Karpas-422 (cell line): Measurements from ENCODE around the gene PNMA3. TPM values are rescaled to one million over a fixed set of nuclear protein-coding genes. Genes with fewer than 3 reads are reported as not detected.
"Not testable (repeated sequence)": the region's sequence is repeated elsewhere in the genome, so short reads cannot be mapped to it uniquely, and the experiment has no call there.

Source experiments
- DNase-seq: peaks from one replicate; pipeline ENCODE4 v3.0.0-alpha.2; 2015
- H2AFZ ChIP-seq: fragments of 200-600 bp; sonication (generic); 2 replicates; pipeline ENCODE4 v1.6.1; 2014; ENCODE audit warnings: antibody characterized with exemption, low read length, mixed read lengths
- H3K27ac ChIP-seq: fragments of 200-600 bp; sonication (generic); 2 replicates; pipeline ENCODE4 v1.5.1; 2014; ENCODE audit warnings: mild to moderate bottlenecking, low read length, moderate library complexity
- H3K27me3 ChIP-seq: fragments of 200-600 bp; sonication (generic); 2 replicates; pipeline ENCODE4 v1.6.1; 2014; ENCODE audit warnings: low read length, mixed read lengths
- H3K36me3 ChIP-seq: fragments of 200-600 bp; sonication (generic); 2 replicates; pipeline ENCODE4 v1.6.1; 2014; ENCODE audit warnings: low read length, mixed read lengths; ENCODE audit not compliant: insufficient read depth
- H3K4me1 ChIP-seq: fragments of 200-600 bp; sonication (generic); 2 replicates; pipeline ENCODE4 v1.6.1; 2014; ENCODE audit warnings: mild to moderate bottlenecking, low read length, mixed read lengths
- H3K4me2 ChIP-seq: fragments of 200-600 bp; sonication (generic); 2 replicates; pipeline ENCODE4 v1.6.1; 2014; ENCODE audit warnings: low read length, low read depth, mild to moderate bottlenecking; ENCODE audit not compliant: poor library complexity, severe bottlenecking
- H3K4me3 ChIP-seq: fragments of 200-600 bp; sonication (generic); 2 replicates; pipeline ENCODE4 v1.5.1; 2014; ENCODE audit warnings: mild to moderate bottlenecking, antibody characterized with exemption, low read length, mixed read lengths
- H3K79me2 ChIP-seq: fragments of 200-600 bp; sonication (generic); 2 replicates; pipeline ENCODE4 v1.6.1; 2014; ENCODE audit warnings: mild to moderate bottlenecking, low read length, mixed read lengths
- H3K9ac ChIP-seq: fragments of 200-600 bp; sonication (generic); 2 replicates; pipeline ENCODE4 v1.6.0; 2014; ENCODE audit warnings: low read length
- H3K9me2 ChIP-seq: fragments of 200-600 bp; sonication (generic), shearing (Covaris generic); replicated peaks from 2 replicates; pipeline ENCODE4 v1.6.0; 2014; ENCODE audit warnings: mild to moderate bottlenecking, low read length, moderate library complexity; ENCODE audit not compliant: insufficient read depth
- H3K9me3 ChIP-seq: fragments of 300-700, 200-600 bp; sonication (generic); 2 replicates; pipeline ENCODE4 v1.6.1; 2014; ENCODE audit warnings: low read length, mixed read lengths
- H4K20me1 ChIP-seq: fragments of 200-600 bp; sonication (generic); 2 replicates; pipeline ENCODE4 v1.6.1; 2014; ENCODE audit warnings: mild to moderate bottlenecking, antibody characterized with exemption, low read length, low read depth; ENCODE audit not compliant: insufficient read depth
- total RNA-seq: library from RNA; depleted of rRNA; stranded (reverse); fragments of >200 nt; shearing (Covaris generic); gene quantifications from 2 replicates; pipeline ENCODE4 v1.2.3, GENCODE V29; 2014; ENCODE audit warnings: low replicate concordance

PNMA3 gene
- total RNA-seq, 1 experiment from 2014 or later = not detected

GRCh38 chrX:153064061-153064460, 7.8 kb downstream of the PNMA3 start:
- H3K4me2 ChIP-seq = no peak overlapping the region
- no peaks in the 10 kb centered on the region for H3K79me2 ChIP-seq
- no peaks in the 10 kb centered on the region for H3K27me3 ChIP-seq
- H3K4me3 ChIP-seq = no peak overlapping the region
- H3K4me1 ChIP-seq = no peaks in the 10 kb centered on the region
- H3K9me2 ChIP-seq = no peaks in the 10 kb centered on the region
- H3K9me3 ChIP-seq = no peaks in the 10 kb centered on the region
- H3K27ac ChIP-seq = no peak overlapping the region
- H3K36me3 ChIP-seq = no peaks in the 10 kb centered on the region
- no peak overlapping the region for H3K9ac ChIP-seq
- H4K20me1 ChIP-seq = no peaks in the 10 kb centered on the region
- DNase-seq = no peak
- H2AFZ ChIP-seq = no peak overlapping the region

DNA sequence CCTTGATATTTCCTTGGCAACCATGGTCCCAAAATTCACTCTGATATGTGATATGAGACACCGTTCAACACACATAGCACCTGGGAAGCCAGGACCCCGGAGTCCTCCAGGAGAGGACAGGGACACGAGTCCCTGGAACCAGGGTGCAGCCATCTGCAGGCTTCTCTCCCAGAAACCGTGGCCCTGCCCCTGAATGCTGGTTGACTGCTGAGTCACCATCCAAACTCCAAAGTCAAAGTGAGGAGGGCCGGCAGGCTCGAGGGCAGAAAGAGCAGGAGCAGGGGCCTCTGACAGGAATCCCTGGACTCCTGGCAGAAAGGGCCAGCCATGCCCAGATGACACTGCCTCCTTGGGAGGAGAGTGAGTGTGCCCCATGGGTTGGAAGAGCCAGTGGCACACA, 9.1 kb downstream of the PNMA3 start:
- DNase-seq = no peak
- H4K20me1 ChIP-seq = no peaks in the 10 kb centered on the region
- H3K36me3 ChIP-seq = no peaks in the 10 kb centered on the region
- H3K79me2 ChIP-seq = no peaks in the 10 kb centered on the region
- no peak overlapping the region for H3K27ac ChIP-seq
- H3K9me3 ChIP-seq = no peaks in the 10 kb centered on the region
- no peaks in the 10 kb centered on the region for H3K4me1 ChIP-seq
- H3K9me2 ChIP-seq = no peaks in the 10 kb centered on the region
- H2AFZ ChIP-seq = no peak overlapping the region
- no peak overlapping the region for H3K9ac ChIP-seq
- no peak overlapping the region for H3K4me2 ChIP-seq
- H3K4me3 ChIP-seq = no peak overlapping the region
- H3K27me3 ChIP-seq = no peaks in the 10 kb centered on the region

GRCh38 chrX:153066402-153066801, 10.1 kb downstream of the PNMA3 start:
- H3K4me3 ChIP-seq, H3K27me3 ChIP-seq, H4K20me1 ChIP-seq: not testable (repeated sequence)

DNA sequence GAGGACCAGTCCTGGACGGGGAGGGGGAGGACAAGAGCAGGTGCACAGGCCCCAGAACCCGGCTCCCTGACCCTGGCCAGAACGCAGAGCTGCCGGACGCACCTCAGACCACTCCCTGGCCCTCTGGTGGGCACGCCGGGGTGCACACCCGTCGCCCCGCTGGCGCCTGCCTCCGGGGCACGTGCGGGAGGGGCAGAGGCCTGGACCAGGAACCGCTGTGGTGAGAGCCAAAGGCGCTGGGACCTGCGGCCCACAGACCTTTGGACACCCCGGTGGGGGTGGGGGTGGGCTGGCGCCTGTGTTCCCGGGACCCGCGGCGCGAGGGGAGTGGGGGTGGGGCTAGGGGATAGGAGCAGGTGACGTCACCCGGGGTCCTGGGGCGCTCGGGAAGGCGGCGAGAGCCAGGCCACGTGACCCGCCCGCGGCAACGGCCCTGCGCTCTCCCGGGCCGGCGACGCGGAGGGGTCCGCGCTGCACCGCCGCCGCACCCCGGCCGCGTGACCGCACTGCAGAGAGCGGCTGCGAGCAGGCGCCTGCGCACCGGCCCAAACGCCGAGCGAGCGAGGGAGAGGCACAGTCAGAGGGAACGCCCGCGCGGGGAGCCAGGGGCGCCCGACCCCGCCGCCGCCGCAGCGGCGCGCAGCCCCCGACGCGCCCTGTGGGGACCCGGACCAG, 15.8 kb downstream of the PNMA3 start, which contains the start of gene PNMA6A:
Gene PNMA6A, plus strand, starts transcription at position 546 of the 675 bp plus-strand sequence. CDS start 609 bp downstream, outside the sequence.
- not testable (repeated sequence) for H3K27ac ChIP-seq, H4K20me1 ChIP-seq, DNase-seq, H3K79me2 ChIP-seq, H3K9me3 ChIP-seq, H3K4me2 ChIP-seq, H3K9me2 ChIP-seq, H3K4me1 ChIP-seq, H3K9ac ChIP-seq, H3K27me3 ChIP-seq, H3K4me3 ChIP-seq, H3K36me3 ChIP-seq, H2AFZ ChIP-seq

More at GRCh38 chrX:153066402-153066801, 10.1 kb downstream of the PNMA3 start:
- H3K9me2 ChIP-seq, H3K4me1 ChIP-seq, H3K27ac ChIP-seq, H3K36me3 ChIP-seq, H2AFZ ChIP-seq, H3K4me2 ChIP-seq, DNase-seq, H3K9me3 ChIP-seq, H3K9ac ChIP-seq, H3K79me2 ChIP-seq: not testable (repeated sequence)

- H2AFZ ChIP-seq, H3K79me2 ChIP-seq, H3K9ac ChIP-seq, H3K9me3 ChIP-seq, H3K27ac ChIP-seq, H3K4me1 ChIP-seq, H3K4me2 ChIP-seq, H3K27me3 ChIP-seq, H3K9me2 ChIP-seq, H4K20me1 ChIP-seq, H3K36me3 ChIP-seq, H3K4me3 ChIP-seq, DNase-seq: not testable (repeated sequence)
These were observed 17.1 kb downstream of the PNMA3 start for GRCh38 chrX:153073331-153073730.

DNA sequence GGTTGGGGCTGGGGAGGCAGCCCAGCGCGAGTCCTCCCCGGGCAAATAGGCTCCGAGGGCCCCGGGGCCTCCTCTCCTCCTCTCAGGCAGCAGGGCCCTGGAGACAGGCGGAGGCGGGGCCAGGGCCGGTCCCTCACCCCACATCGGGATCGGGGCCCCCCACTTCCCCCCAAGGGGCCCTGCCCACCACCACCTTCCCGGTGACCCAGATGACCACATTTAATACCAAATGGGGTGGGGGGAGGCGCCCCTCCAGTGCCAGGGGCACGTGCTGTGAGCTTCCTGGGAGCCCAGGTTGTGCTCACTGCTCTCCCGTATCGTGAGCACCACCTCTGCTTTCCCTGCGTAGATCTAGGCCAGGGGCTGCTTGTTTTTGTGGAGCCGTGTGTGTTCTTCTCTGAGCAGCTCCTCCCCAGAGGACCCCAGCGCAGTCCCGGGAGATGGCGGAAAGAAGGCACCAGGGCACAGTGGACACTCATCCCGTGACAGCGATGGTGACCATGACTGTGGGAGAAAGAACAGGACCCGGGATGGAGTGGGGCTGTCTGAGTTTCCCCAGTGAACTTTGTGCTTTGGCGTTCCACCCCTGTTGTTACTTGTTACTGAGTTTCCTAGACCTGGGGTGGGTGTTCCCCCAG, 18.1 kb downstream of the PNMA3 start:
- Histone ChIP-seq H2AFZ (no peak overlapping the region), H3K27ac (no peak overlapping the region), H3K36me3 (no peaks in the 10 kb centered on the region), H3K4me2 (no peak overlapping the region), H3K4me3 (no peak overlapping the region), H4K20me1 (no peaks in the 10 kb centered on the region), H3K9me2 (no peaks in the 10 kb centered on the region), H3K9me3 (no peaks in the 10 kb centered on the region), H3K9ac (no peak overlapping the region), H3K79me2 (no peaks in the 10 kb centered on the region), H3K27me3 (no peaks in the 10 kb centered on the region), H3K4me1 (no peaks in the 10 kb centered on the region)
- no peak for DNase-seq

GRCh38 chrX:153074935-153075334, 18.7 kb downstream of the PNMA3 start:
- H3K27ac ChIP-seq = no peak overlapping the region
- DNase-seq = no peak

GRCh38 chrX:153075366-153075765, 19.1 kb downstream of the PNMA3 start:
- H3K9ac ChIP-seq = no peak overlapping the region
- H3K4me3 ChIP-seq = no peak overlapping the region
- H3K9me2 ChIP-seq = no peaks in the 10 kb centered on the region
- no peak overlapping the region for H3K27ac ChIP-seq
- H3K4me2 ChIP-seq = no peak overlapping the region
- H3K4me1 ChIP-seq = no peaks in the 10 kb centered on the region
- H3K27me3 ChIP-seq = no peaks in the 10 kb centered on the region
- no peaks in the 10 kb centered on the region for H4K20me1 ChIP-seq
- no peak overlapping the region for H2AFZ ChIP-seq
- H3K36me3 ChIP-seq = no peaks in the 10 kb centered on the region
- no peaks in the 10 kb centered on the region for H3K79me2 ChIP-seq
- no peaks in the 10 kb centered on the region for H3K9me3 ChIP-seq
- no peak for DNase-seq

More at GRCh38 chrX:153074935-153075334, 18.7 kb downstream of the PNMA3 start:
- Histone ChIP-seq H3K4me3 (no peak overlapping the region), H3K36me3 (no peaks in the 10 kb centered on the region), H3K27me3 (no peaks in the 10 kb centered on the region), H3K9me3 (no peaks in the 10 kb centered on the region), H2AFZ (no peak overlapping the region), H3K79me2 (no peaks in the 10 kb centered on the region), H3K9ac (no peak overlapping the region), H3K9me2 (no peaks in the 10 kb centered on the region), H3K4me2 (no peak overlapping the region), H4K20me1 (no peaks in the 10 kb centered on the region), H3K4me1 (no peaks in the 10 kb centered on the region)
